K562 (cell line): ENCODE measurements around the gene TP73. TPM values are rescaled to one million over a fixed set of nuclear protein-coding genes. Genes with fewer than 3 reads are reported as not detected.
A peak's percentile ranks its signal among the peaks of the same experiment; 100 is the strongest.

ENCODE experiments used
- ARID4B ChIP-seq: sonication (generic); formaldehyde crosslinking; IDR thresholded peaks from 2 replicates; pipeline ENCODE4 v1.8.0; 2022; ENCODE audit warnings: mild to moderate bottlenecking, missing genetic modification reagents
- CHD1 ChIP-seq: fragments of 200-600 bp; sonication (generic); IDR thresholded peaks from one replicate; pipeline ENCODE4 v1.6.1; 2012; ENCODE audit warnings: mild to moderate bottlenecking, moderate library complexity, low read length, inconsistent platforms
- CREB3 ChIP-seq: fragments of 450-650 bp; conservative IDR thresholded peaks from 2 replicates; pipeline ENCODE4 v1.6.1; 2016; ENCODE audit warnings: missing genetic modification characterization, low read depth, mild to moderate bottlenecking, missing compliant biosample characterization, moderate library complexity
- HNRNPLL ChIP-seq: fragments of 200-400 bp; formaldehyde crosslinking; IDR thresholded peaks from 2 replicates; pipeline ENCODE4 v1.6.1; 2017; ENCODE audit warnings: low read length, low read depth, mild to moderate bottlenecking; ENCODE audit not compliant: poor library complexity, severe bottlenecking
- KAT7 ChIP-seq: sonication (generic); formaldehyde crosslinking; IDR thresholded peaks from 2 replicates; pipeline ENCODE4 v1.8.0; 2022; ENCODE audit warnings: missing genetic modification reagents, mild to moderate bottlenecking, borderline replicate concordance
- MXI1 ChIP-seq: IDR thresholded peaks from 2 replicates; pipeline ENCODE4 v1.6.1; 2011; ENCODE audit warnings: low read depth, mild to moderate bottlenecking, improper control_type of control experiment, low read length
- NEUROD1 ChIP-seq: fragments of 150-350 bp; IDR thresholded peaks from 2 replicates; pipeline ENCODE4 v1.6.1; 2014; ENCODE audit warnings: borderline replicate concordance, low read length, low read depth; ENCODE audit not compliant: partially characterized antibody
- NR4A1 ChIP-seq, 2 experiments: fragments of 250-450 bp in 1 of 2; fragments of 450-650 bp in 1 of 2; sonication (Bioruptor Pico) in 1 of 2; IDR thresholded peaks; 2 replicates each; pipeline versions ENCODE4 v1.4.0 to v1.6.1; 2016 to 2020; ENCODE audit warnings: mild to moderate bottlenecking in 2 of 2, missing compliant biosample characterization in 1 of 2, missing genetic modification characterization in 1 of 2, moderate library complexity in 1 of 2
- ZBTB7A ChIP-seq: IDR thresholded peaks from 2 replicates; pipeline ENCODE4 v1.6.1; 2011; ENCODE audit warnings: low read depth, mild to moderate bottlenecking, low read length, moderate library complexity, borderline replicate concordance; ENCODE audit not compliant: control insufficient read depth
- ZNF133 ChIP-seq: fragments of 250-450 bp; sonication (Bioruptor Pico); IDR thresholded peaks from 2 replicates; pipeline ENCODE4 v1.4.0; 2020; ENCODE audit warnings: mild to moderate bottlenecking
- ZNF583 ChIP-seq: fragments of 250-450 bp; sonication (Bioruptor Pico); IDR thresholded peaks from 2 replicates; pipeline ENCODE4 v1.4.0; 2020
- ZNF75A ChIP-seq: fragments of 450-650 bp; formaldehyde crosslinking; IDR thresholded peaks from 2 replicates; pipeline ENCODE4 v1.4.0; 2020; ENCODE audit warnings: mild to moderate bottlenecking
- ZSCAN32 ChIP-seq: fragments of 450-650 bp; formaldehyde crosslinking; IDR thresholded peaks from 2 replicates; pipeline ENCODE4 v1.4.0; 2020; ENCODE audit warnings: mild to moderate bottlenecking, moderate library complexity
- polyA plus RNA-seq, 8 experiments: library from polyadenylated mRNA; depleted of rRNA in 4 of 8; stranded (reverse) in 5 of 8; unstranded in 3 of 8; fragments of >200 nt; fragmentation: Nextera tagmentation in 2 of 8; fragmentation: Illumina TruSeq in 1 of 8; extraction: Ambion mirVana in 2 of 8; extraction: Trizol in 1 of 8; gene quantifications; 2 replicates each; pipeline versions ENCODE4 v1.2.1 to v1.2.3, GENCODE V29; 2011 to 2014; ENCODE audit warnings: inconsistent platforms in 1 of 8, missing spikeins in 1 of 8
- total RNA-seq, 7 experiments: library from RNA; depleted of rRNA in 6 of 7; stranded (reverse); fragments of >200 nt in 6 of 7; fragmentation: Illumina TruSeq in 2 of 7; extraction: Trizol in 2 of 7; gene quantifications; 2 replicates each; pipeline versions ENCODE4 v1.2.1 to v1.2.3, GENCODE V29; 2011 to 2021; ENCODE audit warnings: low replicate concordance in 1 of 7
- TF ChIP-seq, protein P1 (sequence below): fragments of 450-650 bp; formaldehyde crosslinking; IDR thresholded peaks from 2 replicates; pipeline ENCODE4 v1.4.0; 2022; ENCODE audit warnings: missing genetic modification characterization
- TF ChIP-seq, protein P2 (sequence below): sonication (generic); formaldehyde crosslinking; IDR thresholded peaks from 2 replicates; pipeline ENCODE4 v1.4.0; 2020; ENCODE audit warnings: mild to moderate bottlenecking, missing genetic modification reagents

Gene TP73
- total and polyA plus RNA-seq, 9 of the 15 experiments (the other 6 are each of a cell fraction or from before 2014, with no cell fraction given) = 0.07 to 1.6 (median 0.40) TPM; not detected in 2

DNA sequence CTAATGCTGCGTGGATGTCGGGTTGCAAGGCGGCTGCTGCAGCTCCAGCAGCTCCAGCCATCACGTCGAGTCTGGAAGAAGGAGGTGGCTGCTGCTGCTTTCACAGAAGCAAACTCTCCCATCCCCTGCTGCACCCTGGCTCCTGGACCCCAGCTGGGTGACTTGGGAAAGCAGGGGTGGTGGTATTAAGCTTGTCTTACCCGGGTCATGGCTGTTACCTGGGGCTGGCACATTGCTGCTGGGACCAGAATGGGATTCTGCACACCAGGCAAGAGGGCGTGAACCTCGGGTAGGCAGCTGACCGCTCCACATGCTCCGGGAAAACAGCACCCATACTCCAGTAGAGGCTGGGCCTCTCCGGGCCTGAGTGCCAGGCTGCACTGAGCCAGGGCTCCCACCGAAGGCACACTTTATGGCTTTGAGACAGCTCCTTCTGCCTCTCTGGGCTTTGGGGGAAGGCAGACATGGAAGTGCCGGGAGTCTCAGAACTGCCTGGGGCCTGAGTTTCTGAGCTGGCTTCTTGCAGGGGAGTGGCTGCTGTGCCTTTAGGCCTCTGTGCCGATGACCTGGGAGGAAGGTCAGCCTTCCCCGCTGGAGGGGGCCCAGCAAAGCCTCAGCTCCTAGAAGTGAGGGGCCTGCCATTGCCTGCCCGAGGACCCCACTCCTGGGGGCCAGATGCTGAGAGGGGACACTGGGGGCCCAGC lies 121.4 kb downstream of the TP73 start (continued):
- TF ChIP-seq, protein P1, sequence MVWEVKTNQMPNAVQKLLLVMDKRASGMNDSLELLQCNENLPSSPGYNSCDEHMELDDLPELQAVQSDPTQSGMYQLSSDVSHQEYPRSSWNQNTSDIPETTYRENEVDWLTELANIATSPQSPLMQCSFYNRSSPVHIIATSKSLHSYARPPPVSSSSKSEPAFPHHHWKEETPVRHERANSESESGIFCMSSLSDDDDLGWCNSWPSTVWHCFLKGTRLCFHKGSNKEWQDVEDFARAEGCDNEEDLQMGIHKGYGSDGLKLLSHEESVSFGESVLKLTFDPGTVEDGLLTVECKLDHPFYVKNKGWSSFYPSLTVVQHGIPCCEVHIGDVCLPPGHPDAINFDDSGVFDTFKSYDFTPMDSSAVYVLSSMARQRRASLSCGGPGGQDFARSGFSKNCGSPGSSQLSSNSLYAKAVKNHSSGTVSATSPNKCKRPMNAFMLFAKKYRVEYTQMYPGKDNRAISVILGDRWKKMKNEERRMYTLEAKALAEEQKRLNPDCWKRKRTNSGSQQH (CRISPR knock-in tag) = no peak
- TF ChIP-seq, protein P2, sequence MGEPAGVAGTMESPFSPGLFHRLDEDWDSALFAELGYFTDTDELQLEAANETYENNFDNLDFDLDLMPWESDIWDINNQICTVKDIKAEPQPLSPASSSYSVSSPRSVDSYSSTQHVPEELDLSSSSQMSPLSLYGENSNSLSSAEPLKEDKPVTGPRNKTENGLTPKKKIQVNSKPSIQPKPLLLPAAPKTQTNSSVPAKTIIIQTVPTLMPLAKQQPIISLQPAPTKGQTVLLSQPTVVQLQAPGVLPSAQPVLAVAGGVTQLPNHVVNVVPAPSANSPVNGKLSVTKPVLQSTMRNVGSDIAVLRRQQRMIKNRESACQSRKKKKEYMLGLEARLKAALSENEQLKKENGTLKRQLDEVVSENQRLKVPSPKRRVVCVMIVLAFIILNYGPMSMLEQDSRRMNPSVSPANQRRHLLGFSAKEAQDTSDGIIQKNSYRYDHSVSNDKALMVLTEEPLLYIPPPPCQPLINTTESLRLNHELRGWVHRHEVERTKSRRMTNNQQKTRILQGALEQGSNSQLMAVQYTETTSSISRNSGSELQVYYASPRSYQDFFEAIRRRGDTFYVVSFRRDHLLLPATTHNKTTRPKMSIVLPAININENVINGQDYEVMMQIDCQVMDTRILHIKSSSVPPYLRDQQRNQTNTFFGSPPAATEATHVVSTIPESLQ (CRISPR knock-in tag) = 0 out of 2 replicates have a peak, but pooled peaks have one; percentile 43
- TF ChIP-seq ZNF583 (CRISPR knock-in tag) (0 out of 2 replicates have a peak, but pooled peaks have one; percentile 43), KAT7 (CRISPR knock-in tag) (no peak), MXI1 (peak; percentile 62; the same call in 1 of the 2 replicates), ZSCAN32 (no peak), NR4A1 (CRISPR knock-in tag; IDR thresholded peaks at IDR 0.05) (no peak), NR4A1 (tag; IDR thresholded peaks at IDR 0.05) (peak; percentile 45; the same call in 1 of the 2 replicates), ARID4B (CRISPR knock-in tag) (peak; percentile 9; the same call in 1 of the 2 replicates), HNRNPLL (peak; percentile 39), ZNF133 (0 out of 2 replicates have a peak, but pooled peaks have one; percentile 70), ZNF75A (no peak), ZBTB7A (0 out of 2 replicates have a peak, but pooled peaks have one; percentile 18), NEUROD1 (peak; percentile 9), CREB3 (tag) (0 out of 2 replicates have a peak, but pooled peaks have one; percentile 19), CHD1 (peak; percentile 64)
